Stimulated activated naive CD8-positive, alpha-beta T cell treated with anti-CD3 and anti-CD28 coated beads, Interleukin-15, Interleukin-2, amounts not matched to agents 100 ng/mL and 50 ng/mL, for 24 hours (primary cell): ENCODE data around the gene ACYP2.

Source experiments
- H3K27ac Mint-ChIP-seq: one replicate; pipeline ENCODE4 v1.8.0; 2021; ENCODE audit warnings: mild to moderate bottlenecking, mixed read lengths
- H3K27me3 Mint-ChIP-seq: one replicate; pipeline ENCODE4 v1.8.0; 2021; ENCODE audit warnings: mixed read lengths
- H3K36me3 Mint-ChIP-seq: one replicate; pipeline ENCODE4 v1.8.0; 2021; ENCODE audit warnings: low read depth, mixed read lengths
- H3K4me1 Mint-ChIP-seq: one replicate; pipeline ENCODE4 v1.8.0; 2021; ENCODE audit warnings: low read depth, mixed read lengths
- H3K4me3 Mint-ChIP-seq: one replicate; pipeline ENCODE4 v1.8.0; 2021; ENCODE audit warnings: mild to moderate bottlenecking, mixed read lengths
- H3K9me3 Mint-ChIP-seq: one replicate; pipeline ENCODE4 v1.8.0; 2021; ENCODE audit warnings: mixed read lengths

The ACYP2 gene

GRCh38 chr2:54207666-54208195 lies 92.3 kb downstream of the ACYP2 start:
- H3K9me3 Mint-ChIP-seq = no peaks in the 10 kb centered on the region
- no peaks in the 10 kb centered on the region for H3K27me3 Mint-ChIP-seq
- H3K4me3 Mint-ChIP-seq = no peak overlapping the region
- no peaks in the 10 kb centered on the region for H3K4me1 Mint-ChIP-seq
- H3K27ac Mint-ChIP-seq = no peak overlapping the region
- no peaks in the 10 kb centered on the region for H3K36me3 Mint-ChIP-seq

GRCh38 chr2:54208364-54209240 lies 93.2 kb downstream of the ACYP2 start:
- no peaks in the 10 kb centered on the region for H3K4me1 Mint-ChIP-seq
- H3K36me3 Mint-ChIP-seq = peaks cover 7% of the 10 kb centered on the region
- H3K4me3 Mint-ChIP-seq = no peak overlapping the region
- H3K27ac Mint-ChIP-seq = no peak overlapping the region
- peaks cover 5% of the 10 kb centered on the region for H3K9me3 Mint-ChIP-seq
- no peaks in the 10 kb centered on the region for H3K27me3 Mint-ChIP-seq

GRCh38 chr2:54209379-54209778 lies 94.0 kb downstream of the ACYP2 start:
- H3K4me1 Mint-ChIP-seq = no peaks in the 10 kb centered on the region
- peaks cover 10% of the 10 kb centered on the region for H3K9me3 Mint-ChIP-seq

GRCh38 chr2:54212456-54212855 lies 97.0 kb downstream of the ACYP2 start:
- Mint-ChIP-seq H3K36me3 (peaks cover 19% of the 10 kb centered on the region), H3K27me3 (no peaks in the 10 kb centered on the region), H3K9me3 (peaks cover 22% of the 10 kb centered on the region), H3K4me1 (no peaks in the 10 kb centered on the region), H3K27ac (no peak overlapping the region), H3K4me3 (no peak overlapping the region)

More at GRCh38 chr2:54209379-54209778, 94.0 kb downstream of the ACYP2 start:
- Mint-ChIP-seq H3K36me3 (peaks cover 13% of the 10 kb centered on the region), H3K27ac (no peak overlapping the region), H3K27me3 (no peaks in the 10 kb centered on the region), H3K4me3 (no peak overlapping the region)

GRCh38 chr2:54213082-54213481 lies 97.7 kb downstream of the ACYP2 start:
- peaks cover 19% of the 10 kb centered on the region for H3K36me3 Mint-ChIP-seq
- no peak overlapping the region for H3K27ac Mint-ChIP-seq
- H3K27me3 Mint-ChIP-seq = no peaks in the 10 kb centered on the region

GRCh38 chr2:54224997-54225396 lies 109.6 kb downstream of the ACYP2 start:
- no peaks in the 10 kb centered on the region for H3K9me3 Mint-ChIP-seq
- H3K4me3 Mint-ChIP-seq = no peak overlapping the region
- no peaks in the 10 kb centered on the region for H3K36me3 Mint-ChIP-seq
- no peaks in the 10 kb centered on the region for H3K27me3 Mint-ChIP-seq
- no peaks in the 10 kb centered on the region for H3K4me1 Mint-ChIP-seq
- no peak overlapping the region for H3K27ac Mint-ChIP-seq

More at GRCh38 chr2:54213082-54213481, 97.7 kb downstream of the ACYP2 start:
- H3K4me1 Mint-ChIP-seq = no peaks in the 10 kb centered on the region
- peaks cover 22% of the 10 kb centered on the region for H3K9me3 Mint-ChIP-seq
- no peak overlapping the region for H3K4me3 Mint-ChIP-seq

GRCh38 chr2:54226260-54226659 lies 110.8 kb downstream of the ACYP2 start:
- Mint-ChIP-seq H3K27ac (no peak overlapping the region), H3K36me3 (no peaks in the 10 kb centered on the region), H3K9me3 (no peaks in the 10 kb centered on the region), H3K4me1 (no peaks in the 10 kb centered on the region), H3K27me3 (no peaks in the 10 kb centered on the region), H3K4me3 (no peak overlapping the region)

- H3K4me3 Mint-ChIP-seq = no peak overlapping the region
- H3K27ac Mint-ChIP-seq = no peak overlapping the region
- peaks cover 7% of the 10 kb centered on the region for H3K36me3 Mint-ChIP-seq
- H3K4me1 Mint-ChIP-seq = no peaks in the 10 kb centered on the region
- no peaks in the 10 kb centered on the region for H3K27me3 Mint-ChIP-seq
- H3K9me3 Mint-ChIP-seq = peaks cover 7% of the 10 kb centered on the region
Measured at GRCh38 chr2:54227798-54228197, 112.4 kb downstream of the ACYP2 start.

- Mint-ChIP-seq H3K4me3 (no peak overlapping the region), H3K9me3 (peaks cover 8% of the 10 kb centered on the region), H3K4me1 (no peaks in the 10 kb centered on the region), H3K36me3 (peaks cover 7% of the 10 kb centered on the region), H3K27ac (no peak overlapping the region), H3K27me3 (no peaks in the 10 kb centered on the region)
Measured at GRCh38 chr2:54228945-54229344, 113.5 kb downstream of the ACYP2 start.

- no peak overlapping the region for H3K4me3 Mint-ChIP-seq
- H3K9me3 Mint-ChIP-seq = peaks cover 23% of the 10 kb centered on the region
- H3K36me3 Mint-ChIP-seq = peaks cover 15% of the 10 kb centered on the region
- H3K27ac Mint-ChIP-seq = no peak overlapping the region
- H3K27me3 Mint-ChIP-seq = no peaks in the 10 kb centered on the region
- no peaks in the 10 kb centered on the region for H3K4me1 Mint-ChIP-seq
Measured at GRCh38 chr2:54233832-54234649, 118.6 kb downstream of the ACYP2 start.

GRCh38 chr2:54237428-54237827 lies 122.0 kb downstream of the ACYP2 start:
- Mint-ChIP-seq H3K27ac (no peak overlapping the region), H3K36me3 (peaks cover 14% of the 10 kb centered on the region), H3K4me1 (peaks cover 3% of the 10 kb centered on the region), H3K27me3 (no peaks in the 10 kb centered on the region), H3K4me3 (no peak overlapping the region), H3K9me3 (peaks cover 18% of the 10 kb centered on the region)

- H3K27me3 Mint-ChIP-seq = no peaks in the 10 kb centered on the region
- peak overlapping the region; percentile 78 for H3K27ac Mint-ChIP-seq
- H3K4me1 Mint-ChIP-seq = peaks cover 3% of the 10 kb centered on the region
- H3K9me3 Mint-ChIP-seq = peaks cover 10% of the 10 kb centered on the region
- no peak overlapping the region for H3K4me3 Mint-ChIP-seq
- peaks cover 11% of the 10 kb centered on the region for H3K36me3 Mint-ChIP-seq
Measured at GRCh38 chr2:54239427-54239826, 124.0 kb downstream of the ACYP2 start.

- Mint-ChIP-seq H3K27ac (no peak overlapping the region), H3K4me3 (no peak overlapping the region), H3K27me3 (no peaks in the 10 kb centered on the region), H3K4me1 (peaks cover 3% of the 10 kb centered on the region), H3K36me3 (peaks cover 11% of the 10 kb centered on the region), H3K9me3 (peaks cover 8% of the 10 kb centered on the region)
Measured at GRCh38 chr2:54240515-54241469, 125.4 kb downstream of the ACYP2 start.

- Mint-ChIP-seq H3K27ac (no peak overlapping the region), H3K4me3 (no peak overlapping the region), H3K4me1 (no peaks in the 10 kb centered on the region), H3K36me3 (no peaks in the 10 kb centered on the region), H3K9me3 (no peaks in the 10 kb centered on the region), H3K27me3 (no peaks in the 10 kb centered on the region)
Measured at GRCh38 chr2:54247115-54247514, 131.7 kb downstream of the ACYP2 start.
